NT2/D1 (cell line): ENCODE data around the gene DUS3L.

ENCODE experiments used
- SUZ12 ChIP-seq: IDR thresholded peaks from 2 replicates; pipeline ENCODE4 v1.6.1; 2011; ENCODE audit not compliant: insufficient read length, insufficient read depth; ENCODE audit errors: extremely low read depth
- YY1 ChIP-seq: IDR thresholded peaks from 2 replicates; pipeline ENCODE4 v1.6.1; 2011; ENCODE audit not compliant: insufficient read length, insufficient read depth
- ZNF274 ChIP-seq: IDR thresholded peaks from 2 replicates; pipeline ENCODE4 v1.6.1; 2011; ENCODE audit warnings: mild to moderate bottlenecking, low read depth, low read length

GRCh38 chr19:5786593-5787408, 4.2 kb downstream of the DUS3L start:
- no peak for TF ChIP-seq ZNF274
- TF ChIP-seq YY1, result no peak
- TF ChIP-seq SUZ12, result no peak
